IMR-90 (cell line): ENCODE measurements around the gene TMEM161A. TPM values are rescaled to one million over a fixed set of nuclear protein-coding genes. Genes with fewer than 3 reads are reported as not detected.

Experiments used
- ATAC-seq: fragments of 200-7000 bp; cut with Tn5 transposase; 2 replicates; pipeline ENCODE4 v1.9.1; 2020; ENCODE audit warnings: low read depth, mild to moderate bottlenecking, moderate library complexity
- BruUV-seq: library from RNA; stranded (reverse); fragments of 400-500 nt; replicated peaks from 2 replicates; lab custom pipeline; 2021; lab: Mats Ljungman, UMichigan
- CTCF ChIA-PET: fragments of 300-600 bp; formaldehyde crosslinking; extraction: SDS; loops from one replicate; lab custom pipeline; 2021; ENCODE audit warnings: antibody characterized with exemption; lab: Yijun Ruan, JAX
- POLR2A ChIA-PET: fragments of 300-600 bp; sonication (Branson Sonifier 250); formaldehyde crosslinking; loops from one replicate; lab custom pipeline; 2022; ENCODE audit warnings: antibody characterized with exemption; ENCODE audit not compliant: unreplicated experiment; lab: Charles Lee
- DNase-seq: peaks from one replicate; pipeline ENCODE4 v3.0.0; 2013
- H2AFZ ChIP-seq: replicated peaks from 2 replicates; pipeline ENCODE3; 2013; ENCODE audit warnings: low read length, mild to moderate bottlenecking; ENCODE audit not compliant: poor library complexity
- H2AK5ac ChIP-seq: 2 replicates; pipeline ENCODE4 v1.6.1; 2013; ENCODE audit warnings: low read depth, low read length, inconsistent platforms
- H2AK9ac ChIP-seq: replicated peaks from 2 replicates; pipeline ENCODE3; 2013; ENCODE audit warnings: mild to moderate bottlenecking, low read depth, low read length, moderate library complexity; ENCODE audit not compliant: poor library complexity
- H2BK120ac ChIP-seq: 2 replicates; pipeline ENCODE4 v1.6.1; 2013; ENCODE audit warnings: low read depth, low read length, inconsistent platforms
- H2BK15ac ChIP-seq: 3 replicates; pipeline ENCODE4 v1.6.1; 2013; ENCODE audit warnings: low read depth, low read length, inconsistent platforms
- H2BK20ac ChIP-seq: 2 replicates; pipeline ENCODE4 v1.6.1; 2013; ENCODE audit warnings: low read depth, mild to moderate bottlenecking, inconsistent platforms, low read length, moderate library complexity
- H2BK5ac ChIP-seq: 2 replicates; pipeline ENCODE4 v1.6.1; 2013; ENCODE audit warnings: mild to moderate bottlenecking, low read depth, low read length, inconsistent platforms; ENCODE audit not compliant: poor library complexity, severe bottlenecking
- H3K14ac ChIP-seq: replicated peaks from 2 replicates; pipeline ENCODE4 v1.6.1; 2013; ENCODE audit warnings: low read depth, low read length, inconsistent platforms
- H3K18ac ChIP-seq: 2 replicates; pipeline ENCODE4 v1.6.1; 2013; ENCODE audit warnings: low read depth, low read length, control low read depth
- H3K23ac ChIP-seq: 2 replicates; pipeline ENCODE4 v1.6.1; 2013; ENCODE audit warnings: low read depth, low read length, inconsistent platforms
- H3K27ac ChIP-seq: 2 replicates; pipeline ENCODE4 v1.5.1; 2013; ENCODE audit warnings: mild to moderate bottlenecking, control low read depth, low read length; ENCODE audit not compliant: insufficient read depth
- H3K27me3 ChIP-seq: 2 replicates; pipeline ENCODE4 v1.6.1; 2013; ENCODE audit warnings: low read length; ENCODE audit not compliant: control insufficient read depth, insufficient read depth
- H3K36me3 ChIP-seq: 2 replicates; pipeline ENCODE4 v1.6.1; 2013; ENCODE audit warnings: low read length, mixed read lengths; ENCODE audit not compliant: control insufficient read depth, insufficient read depth
- H3K4ac ChIP-seq: 2 replicates; pipeline ENCODE4 v1.6.1; 2013; ENCODE audit warnings: low read depth, low read length, inconsistent platforms
- H3K4me1 ChIP-seq: 2 replicates; pipeline ENCODE4 v1.6.1; 2013; ENCODE audit warnings: low read length, mixed read lengths; ENCODE audit not compliant: control insufficient read depth, insufficient read depth
- H3K4me2 ChIP-seq: 2 replicates; pipeline ENCODE4 v1.6.1; 2013; ENCODE audit warnings: low read depth, mild to moderate bottlenecking, control low read depth, low read length, moderate library complexity
- H3K4me3 ChIP-seq: 2 replicates; pipeline ENCODE4 v1.5.1; 2013; ENCODE audit warnings: low read depth, mild to moderate bottlenecking, control low read depth, low read length, moderate library complexity; ENCODE audit not compliant: insufficient read depth
- H3K56ac ChIP-seq: 2 replicates; pipeline ENCODE4 v1.6.1; 2013; ENCODE audit warnings: low read length, inconsistent platforms; ENCODE audit not compliant: insufficient read depth; ENCODE audit errors: extremely low read depth
- H3K79me1 ChIP-seq, 2 experiments: 2 replicates each; pipeline ENCODE4 v1.6.1; 2013; ENCODE audit warnings: low read length in 2 of 2, inconsistent platforms in 1 of 2, low read depth in 1 of 2
- H3K9ac ChIP-seq: 2 replicates; pipeline ENCODE4 v1.6.1; 2013; ENCODE audit warnings: low read depth, low read length, control low read depth
- H3K9me1 ChIP-seq: 2 replicates; pipeline ENCODE4 v1.6.1; 2013; ENCODE audit warnings: low read length, inconsistent platforms; ENCODE audit not compliant: insufficient read depth
- H3K9me3 ChIP-seq: 2 replicates; pipeline ENCODE4 v1.6.1; 2013; ENCODE audit warnings: low read length; ENCODE audit not compliant: control insufficient read depth, insufficient read depth
- H4K20me1 ChIP-seq: 2 replicates; pipeline ENCODE4 v1.6.1; 2013; ENCODE audit warnings: low read length, inconsistent platforms; ENCODE audit not compliant: insufficient read depth
- H4K5ac ChIP-seq: 2 replicates; pipeline ENCODE4 v1.6.1; 2013; ENCODE audit warnings: mild to moderate bottlenecking, low read depth, low read length, control low read depth
- H4K8ac ChIP-seq, 2 experiments: 2 replicates each; pipeline ENCODE4 v1.6.1; 2013; ENCODE audit warnings: low read depth in 2 of 2, low read length in 2 of 2, control low read depth in 1 of 2, inconsistent platforms in 1 of 2
- H4K91ac ChIP-seq: 2 replicates; pipeline ENCODE4 v1.6.1; 2013; ENCODE audit warnings: low read depth, low read length, inconsistent platforms; ENCODE audit not compliant: insufficient read depth
- CHD1 ChIP-seq: IDR thresholded peaks from 2 replicates; pipeline ENCODE4 v1.6.1; 2012; ENCODE audit warnings: low read depth, low read length, improper control_type of control experiment
- CTCF ChIP-seq: conservative IDR thresholded peaks from 2 replicates; pipeline ENCODE4 v1.5.1; 2012; ENCODE audit warnings: mild to moderate bottlenecking, low read depth, low read length, improper control_type of control experiment
- MAZ ChIP-seq: IDR thresholded peaks from 2 replicates; pipeline ENCODE4 v1.6.1; 2012; ENCODE audit warnings: low read depth, mild to moderate bottlenecking, low read length, improper control_type of control experiment, moderate library complexity, borderline replicate concordance
- RAD21 ChIP-seq: IDR thresholded peaks from 2 replicates; pipeline ENCODE4 v1.6.1; 2012; ENCODE audit warnings: low read length, improper control_type of control experiment
- SMC3 ChIP-seq: fragments of 150-350 bp; IDR thresholded peaks from 2 replicates; pipeline ENCODE4 v1.6.1; 2016; ENCODE audit warnings: low read depth, mild to moderate bottlenecking, antibody characterized with exemption, low read length, moderate library complexity
- WGBS, 2 experiments: methylation state at CpG; one replicate each; pipeline versions ENCODE4 v1.1.5 to v1.1.7; 2013; ENCODE audit warnings: missing lambda C conversion rate in 2 of 2; ENCODE audit not compliant: insufficient read length in 1 of 2; ENCODE audit errors: extremely low coverage in 2 of 2; 5-methylcytosine and 5-hydroxymethylcytosine counted together
- dilution Hi-C: fragments of 300-500 bp; cut with HindIII; formaldehyde crosslinking; loops from one replicate; pipeline ENCODE4 v1.14.3; 2018; ENCODE audit warnings: low sequenced_read_pairs; ENCODE audit not compliant: unreplicated experiment
- in situ Hi-C: fragments of 300-500 bp; cut with MboI; formaldehyde crosslinking; loops from 3 replicates; pipeline ENCODE4 v1.14.3; 2019; ENCODE audit warnings: low sequenced_read_pairs, inconsistent platforms, mixed read lengths
- intact Hi-C: fragments of 100-400 bp; cut with micrococcal nuclease; formaldehyde crosslinking; loops from 2 replicates; pipeline ENCODE4 v1.10.0; 2022
- polyA plus RNA-seq, 3 experiments: library from polyadenylated mRNA; depleted of rRNA; stranded (reverse); fragments of >200 nt; gene quantifications; 2 replicates each; pipeline ENCODE4 v1.2.3, GENCODE V29; 2012; ENCODE audit warnings: low replicate concordance in 1 of 3
- total RNA-seq: library from RNA; depleted of rRNA; stranded (reverse); fragments of >200 nt; gene quantifications from 2 replicates; pipeline ENCODE4 v1.2.3, GENCODE V29; 2012

The TMEM161A gene
- total and polyA plus RNA-seq, 2 of the 4 experiments (the other 2 are of a cell fraction) = 11.1 to 34.8 TPM

GRCh38 chr19:19185853-19186740, 47.8 kb upstream of the TMEM161A start:
- DNase-seq = peak; percentile 31
- no peak overlapping the region for H3K56ac ChIP-seq
- intact Hi-C loops = no loop called here

More at GRCh38 chr19:19185853-19186740, 47.8 kb upstream of the TMEM161A start:
- in situ Hi-C loops = no loop called here
- H3K4me3 ChIP-seq = no peak overlapping the region
- H2BK20ac ChIP-seq = no peak overlapping the region
- no peak overlapping the region for H3K9ac ChIP-seq
- no peak overlapping the region for H3K18ac ChIP-seq
- no peak overlapping the region for H4K91ac ChIP-seq
- no peak overlapping the region for H3K4me2 ChIP-seq
- H2BK15ac ChIP-seq = no peak overlapping the region
- peak overlapping the region; percentile 37 for H2AK9ac ChIP-seq
- CTCF ChIA-PET = no interaction called here
- no peak overlapping the region for H2BK120ac ChIP-seq
- H4K8ac ChIP-seq = no peak overlapping the region
- no TSS peak for BruUV-seq
- H3K23ac ChIP-seq = no peak overlapping the region
- no peak overlapping the region for H3K27ac ChIP-seq
- POLR2A ChIA-PET = no interaction called here
- H4K5ac ChIP-seq = no peak overlapping the region
- peaks cover 23% of the 10 kb centered on the region for H3K36me3 ChIP-seq
- peak; percentile 57 for TF ChIP-seq CTCF
- peak; percentile 53; the same call in 1 of the 2 replicates for TF ChIP-seq MAZ
- no peak for TF ChIP-seq CHD1
- TF ChIP-seq RAD21 = peak; percentile 44
- TF ChIP-seq SMC3 = peak; percentile 15; the same call in 1 of the 2 replicates
- dilution Hi-C loops = no loop called here
- H2AK5ac ChIP-seq = no peak overlapping the region
- peak; percentile 89 for ATAC-seq
- H3K4me1 ChIP-seq = no peaks in the 10 kb centered on the region
- no peak overlapping the region for H3K4ac ChIP-seq
- no peak overlapping the region for H3K14ac ChIP-seq
- peaks cover 24 to 43% of the 10 kb centered on the region in 2 experiments for H3K79me1 ChIP-seq
- no peak overlapping the region for H2BK5ac ChIP-seq
- WGBS, 2 experiments = 100% methylated on average over 1 of the region's 9 CpGs; no CpG with 5 or more reads in 1 of the 2 experiments
- peak overlapping the region; percentile 56 for H2AFZ ChIP-seq
- no peaks in the 10 kb centered on the region for H3K27me3 ChIP-seq
- H3K9me3 ChIP-seq = no peaks in the 10 kb centered on the region
- no peaks in the 10 kb centered on the region; the same call in 1 of the 2 replicates for H3K9me1 ChIP-seq
- H4K20me1 ChIP-seq = 0 out of 2 replicates have a peak, but pooled peaks cover under 1% of the 10 kb centered on the region
